Measurements from ENCODE around the gene EPAS1.

DNA sequence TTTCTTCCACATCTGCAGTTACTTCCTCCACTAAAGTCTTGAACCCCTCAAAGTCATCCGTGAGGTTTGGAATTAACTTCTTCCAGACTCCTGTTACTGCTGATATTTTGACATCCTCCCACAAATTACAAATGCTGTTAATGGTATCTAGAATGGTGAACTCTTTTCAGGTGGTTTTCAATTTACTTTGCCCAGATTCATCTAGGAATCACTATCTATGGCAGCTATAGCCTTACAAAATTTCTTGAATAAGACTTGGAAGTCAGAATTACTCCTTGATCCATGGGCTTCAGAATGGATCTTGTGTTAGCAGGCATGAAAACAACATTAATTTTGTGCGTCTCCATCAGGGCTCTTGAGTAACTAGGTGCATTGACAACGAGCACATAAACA is 19.9 kb downstream of the EPAS1 start:
- TF ChIP-seq, protein P1, sequence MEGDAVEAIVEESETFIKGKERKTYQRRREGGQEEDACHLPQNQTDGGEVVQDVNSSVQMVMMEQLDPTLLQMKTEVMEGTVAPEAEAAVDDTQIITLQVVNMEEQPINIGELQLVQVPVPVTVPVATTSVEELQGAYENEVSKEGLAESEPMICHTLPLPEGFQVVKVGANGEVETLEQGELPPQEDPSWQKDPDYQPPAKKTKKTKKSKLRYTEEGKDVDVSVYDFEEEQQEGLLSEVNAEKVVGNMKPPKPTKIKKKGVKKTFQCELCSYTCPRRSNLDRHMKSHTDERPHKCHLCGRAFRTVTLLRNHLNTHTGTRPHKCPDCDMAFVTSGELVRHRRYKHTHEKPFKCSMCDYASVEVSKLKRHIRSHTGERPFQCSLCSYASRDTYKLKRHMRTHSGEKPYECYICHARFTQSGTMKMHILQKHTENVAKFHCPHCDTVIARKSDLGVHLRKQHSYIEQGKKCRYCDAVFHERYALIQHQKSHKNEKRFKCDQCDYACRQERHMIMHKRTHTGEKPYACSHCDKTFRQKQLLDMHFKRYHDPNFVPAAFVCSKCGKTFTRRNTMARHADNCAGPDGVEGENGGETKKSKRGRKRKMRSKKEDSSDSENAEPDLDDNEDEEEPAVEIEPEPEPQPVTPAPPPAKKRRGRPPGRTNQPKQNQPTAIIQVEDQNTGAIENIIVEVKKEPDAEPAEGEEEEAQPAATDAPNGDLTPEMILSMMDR (IDR thresholded peaks at IDR 0.05), result no peak
- TF ChIP-seq, protein P2, sequence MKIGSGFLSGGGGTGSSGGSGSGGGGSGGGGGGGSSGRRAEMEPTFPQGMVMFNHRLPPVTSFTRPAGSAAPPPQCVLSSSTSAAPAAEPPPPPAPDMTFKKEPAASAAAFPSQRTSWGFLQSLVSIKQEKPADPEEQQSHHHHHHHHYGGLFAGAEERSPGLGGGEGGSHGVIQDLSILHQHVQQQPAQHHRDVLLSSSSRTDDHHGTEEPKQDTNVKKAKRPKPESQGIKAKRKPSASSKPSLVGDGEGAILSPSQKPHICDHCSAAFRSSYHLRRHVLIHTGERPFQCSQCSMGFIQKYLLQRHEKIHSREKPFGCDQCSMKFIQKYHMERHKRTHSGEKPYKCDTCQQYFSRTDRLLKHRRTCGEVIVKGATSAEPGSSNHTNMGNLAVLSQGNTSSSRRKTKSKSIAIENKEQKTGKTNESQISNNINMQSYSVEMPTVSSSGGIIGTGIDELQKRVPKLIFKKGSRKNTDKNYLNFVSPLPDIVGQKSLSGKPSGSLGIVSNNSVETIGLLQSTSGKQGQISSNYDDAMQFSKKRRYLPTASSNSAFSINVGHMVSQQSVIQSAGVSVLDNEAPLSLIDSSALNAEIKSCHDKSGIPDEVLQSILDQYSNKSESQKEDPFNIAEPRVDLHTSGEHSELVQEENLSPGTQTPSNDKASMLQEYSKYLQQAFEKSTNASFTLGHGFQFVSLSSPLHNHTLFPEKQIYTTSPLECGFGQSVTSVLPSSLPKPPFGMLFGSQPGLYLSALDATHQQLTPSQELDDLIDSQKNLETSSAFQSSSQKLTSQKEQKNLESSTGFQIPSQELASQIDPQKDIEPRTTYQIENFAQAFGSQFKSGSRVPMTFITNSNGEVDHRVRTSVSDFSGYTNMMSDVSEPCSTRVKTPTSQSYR (CRISPR knock-in tag; IDR thresholded peaks at IDR 0.05), result no peak
- TF ChIP-seq, protein P3, sequence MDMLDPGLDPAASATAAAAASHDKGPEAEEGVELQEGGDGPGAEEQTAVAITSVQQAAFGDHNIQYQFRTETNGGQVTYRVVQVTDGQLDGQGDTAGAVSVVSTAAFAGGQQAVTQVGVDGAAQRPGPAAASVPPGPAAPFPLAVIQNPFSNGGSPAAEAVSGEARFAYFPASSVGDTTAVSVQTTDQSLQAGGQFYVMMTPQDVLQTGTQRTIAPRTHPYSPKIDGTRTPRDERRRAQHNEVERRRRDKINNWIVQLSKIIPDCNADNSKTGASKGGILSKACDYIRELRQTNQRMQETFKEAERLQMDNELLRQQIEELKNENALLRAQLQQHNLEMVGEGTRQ (CRISPR knock-in tag; IDR thresholded peaks at IDR 0.05), result no peak
- TF ChIP-seq NR2C2 (CRISPR knock-in tag; IDR thresholded peaks at IDR 0.05), result no peak
- TF ChIP-seq TP53 (CRISPR knock-in tag; IDR thresholded peaks at IDR 0.05), result no peak
- no peak for TF ChIP-seq ELF4 (CRISPR knock-in tag; IDR thresholded peaks at IDR 0.05; ENCODE audit: low read depth)
- no peak for TF ChIP-seq ZBTB21 (CRISPR knock-in tag; IDR thresholded peaks at IDR 0.05; ENCODE audit: borderline replicate concordance)

Measured in WTC11 (cell line).